Activated CD4-positive, alpha-beta T cell treated with anti-CD3 and anti-CD28 coated beads, Interleukin-2, amount 10 ng/mL, durations not matched to agents 24 days and 14 days (primary cell): Measurements from ENCODE around the gene MIGA1. TPM values are rescaled to one million over a fixed set of nuclear protein-coding genes. Genes with fewer than 3 reads are reported as not detected.

Source experiments
- DNase-seq: peaks from one replicate; pipeline ENCODE4 v3.0.0; 2022
- H3K27ac Mint-ChIP-seq: one replicate; pipeline ENCODE4 v1.8.0; 2022; ENCODE audit warnings: mild to moderate bottlenecking, mixed read lengths
- H3K27me3 Mint-ChIP-seq: one replicate; pipeline ENCODE4 v1.8.0; 2022; ENCODE audit warnings: mixed read lengths
- H3K36me3 Mint-ChIP-seq: one replicate; pipeline ENCODE4 v1.8.0; 2022; ENCODE audit warnings: low read depth, mild to moderate bottlenecking, mixed read lengths
- H3K4me1 Mint-ChIP-seq: one replicate; pipeline ENCODE4 v1.8.0; 2021; ENCODE audit warnings: mixed read lengths
- H3K4me3 Mint-ChIP-seq: one replicate; pipeline ENCODE4 v1.8.0; 2022; ENCODE audit warnings: mild to moderate bottlenecking, moderate library complexity, mixed read lengths
- H3K9me3 Mint-ChIP-seq: one replicate; pipeline ENCODE4 v1.8.0; 2021; ENCODE audit warnings: mixed read lengths
- intact Hi-C: fragments of 100-400 bp; cut with micrococcal nuclease; formaldehyde crosslinking; loops from one replicate; pipeline ENCODE4 v1.15.1; 2023
- total RNA-seq: library from RNA; stranded (reverse); gene quantifications from 2 replicates; pipeline ENCODE4 v1.2.3, GENCODE V29; 2022

Gene MIGA1
- total RNA-seq, 1 donor from 2014 or later = 7.5 TPM

GRCh38 chr1:77845951-77846350, 66.5 kb downstream of the MIGA1 start:
- Mint-ChIP-seq H3K9me3 (no peaks in the 10 kb centered on the region), H3K36me3 (peaks cover 10% of the 10 kb centered on the region), H3K4me1 (peaks cover 2% of the 10 kb centered on the region), H3K4me3 (no peak overlapping the region), H3K27ac (no peak overlapping the region), H3K27me3 (no peaks in the 10 kb centered on the region)
- DNase-seq = no peak
- intact Hi-C loops = no loop called here

GRCh38 chr1:77846966-77847365, 67.5 kb downstream of the MIGA1 start:
- Mint-ChIP-seq H3K4me1 (peaks cover 2% of the 10 kb centered on the region), H3K27me3 (no peaks in the 10 kb centered on the region), H3K36me3 (peaks cover 10% of the 10 kb centered on the region), H3K27ac (no peak overlapping the region), H3K9me3 (no peaks in the 10 kb centered on the region), H3K4me3 (no peak overlapping the region)
- DNase-seq = no peak
- intact Hi-C loops = no loop called here

GRCh38 chr1:77847621-77848080, 68.2 kb downstream of the MIGA1 start:
- DNase-seq = no peak

GRCh38 chr1:77850082-77850481, 70.6 kb downstream of the MIGA1 start:
- DNase-seq = no peak
- H3K9me3 Mint-ChIP-seq = peaks cover 6% of the 10 kb centered on the region
- no peaks in the 10 kb centered on the region for H3K27me3 Mint-ChIP-seq
- H3K36me3 Mint-ChIP-seq = peaks cover 23% of the 10 kb centered on the region
- peaks cover 2% of the 10 kb centered on the region for H3K4me1 Mint-ChIP-seq
- intact Hi-C loops = no loop called here
- no peak overlapping the region for H3K4me3 Mint-ChIP-seq
- H3K27ac Mint-ChIP-seq = no peak overlapping the region

More at GRCh38 chr1:77847621-77848080, 68.2 kb downstream of the MIGA1 start:
- peaks cover 10% of the 10 kb centered on the region for H3K36me3 Mint-ChIP-seq
- H3K4me1 Mint-ChIP-seq = peaks cover 2% of the 10 kb centered on the region
- no peaks in the 10 kb centered on the region for H3K27me3 Mint-ChIP-seq
- H3K27ac Mint-ChIP-seq = no peak overlapping the region
- intact Hi-C loops = no loop called here
- no peak overlapping the region for H3K4me3 Mint-ChIP-seq
- H3K9me3 Mint-ChIP-seq = no peaks in the 10 kb centered on the region

- Mint-ChIP-seq H3K36me3 (peaks cover 52% of the 10 kb centered on the region), H3K4me3 (no peak overlapping the region), H3K9me3 (peaks cover 22% of the 10 kb centered on the region), H3K4me1 (peaks cover 2% of the 10 kb centered on the region), H3K27me3 (no peaks in the 10 kb centered on the region), H3K27ac (no peak overlapping the region)
- intact Hi-C loops = no loop called here
- no peak for DNase-seq
Measured at GRCh38 chr1:77857552-77857951, 78.1 kb downstream of the MIGA1 start.

GRCh38 chr1:77858725-77859124, 79.3 kb downstream of the MIGA1 start:
- Mint-ChIP-seq H3K27ac (no peak overlapping the region), H3K9me3 (peaks cover 22% of the 10 kb centered on the region), H3K4me3 (no peak overlapping the region), H3K4me1 (peaks cover 2% of the 10 kb centered on the region), H3K36me3 (peaks cover 52% of the 10 kb centered on the region), H3K27me3 (no peaks in the 10 kb centered on the region)
- intact Hi-C loops = no loop called here
- DNase-seq = no peak

GRCh38 chr1:77859248-77859647, 79.8 kb downstream of the MIGA1 start:
- H3K27me3 Mint-ChIP-seq = no peaks in the 10 kb centered on the region
- H3K4me1 Mint-ChIP-seq = peaks cover 2% of the 10 kb centered on the region
- peaks cover 22% of the 10 kb centered on the region for H3K9me3 Mint-ChIP-seq
- H3K27ac Mint-ChIP-seq = no peak overlapping the region
- intact Hi-C loops = no loop called here
- H3K4me3 Mint-ChIP-seq = no peak overlapping the region
- H3K36me3 Mint-ChIP-seq = peaks cover 49% of the 10 kb centered on the region
- no peak for DNase-seq

- intact Hi-C loops = no loop called here
- Mint-ChIP-seq H3K27me3 (no peaks in the 10 kb centered on the region), H3K27ac (no peak overlapping the region), H3K36me3 (peaks cover 21% of the 10 kb centered on the region), H3K4me3 (no peak overlapping the region), H3K4me1 (no peaks in the 10 kb centered on the region), H3K9me3 (no peaks in the 10 kb centered on the region)
- no peak for DNase-seq
Measured at GRCh38 chr1:77866296-77866695, 86.8 kb downstream of the MIGA1 start.

- intact Hi-C loops = no loop called here
- Mint-ChIP-seq H3K9me3 (no peaks in the 10 kb centered on the region), H3K27me3 (no peaks in the 10 kb centered on the region), H3K4me3 (no peak overlapping the region), H3K27ac (no peak overlapping the region), H3K4me1 (no peaks in the 10 kb centered on the region), H3K36me3 (peaks cover 7% of the 10 kb centered on the region)
- DNase-seq = no peak
Measured at GRCh38 chr1:77872645-77873044, 93.2 kb downstream of the MIGA1 start.

GRCh38 chr1:77873461-77873860, 94.0 kb downstream of the MIGA1 start:
- H3K27ac Mint-ChIP-seq = no peak overlapping the region

GRCh38 chr1:77874804-77875445, 95.5 kb downstream of the MIGA1 start:
- peaks cover 7% of the 10 kb centered on the region for H3K36me3 Mint-ChIP-seq
- no peak overlapping the region for H3K27ac Mint-ChIP-seq
- H3K4me3 Mint-ChIP-seq = no peak overlapping the region
- no peaks in the 10 kb centered on the region for H3K4me1 Mint-ChIP-seq
- H3K27me3 Mint-ChIP-seq = no peaks in the 10 kb centered on the region
- intact Hi-C loops = no loop called here
- no peak for DNase-seq
- H3K9me3 Mint-ChIP-seq = no peaks in the 10 kb centered on the region

More at GRCh38 chr1:77873461-77873860, 94.0 kb downstream of the MIGA1 start:
- Mint-ChIP-seq H3K4me3 (no peak overlapping the region), H3K9me3 (no peaks in the 10 kb centered on the region), H3K4me1 (no peaks in the 10 kb centered on the region), H3K36me3 (peaks cover 7% of the 10 kb centered on the region), H3K27me3 (no peaks in the 10 kb centered on the region)
- DNase-seq = no peak
- intact Hi-C loops = no loop called here

GRCh38 chr1:77876884-77877283, 97.4 kb downstream of the MIGA1 start:
- no peaks in the 10 kb centered on the region for H3K27me3 Mint-ChIP-seq
- DNase-seq = no peak
- H3K4me1 Mint-ChIP-seq = no peaks in the 10 kb centered on the region
- H3K27ac Mint-ChIP-seq = no peak overlapping the region
- no peak overlapping the region for H3K4me3 Mint-ChIP-seq
- no peaks in the 10 kb centered on the region for H3K9me3 Mint-ChIP-seq
- peaks cover 7% of the 10 kb centered on the region for H3K36me3 Mint-ChIP-seq
- intact Hi-C loops = no loop called here

- Mint-ChIP-seq H3K36me3 (no peaks in the 10 kb centered on the region), H3K9me3 (no peaks in the 10 kb centered on the region), H3K27me3 (no peaks in the 10 kb centered on the region), H3K27ac (peak overlapping the region; percentile 1), H3K4me3 (no peak overlapping the region), H3K4me1 (no peaks in the 10 kb centered on the region)
- DNase-seq = no peak
- intact Hi-C loops = no loop called here
Measured at GRCh38 chr1:77881061-77881460, 101.6 kb downstream of the MIGA1 start.

- intact Hi-C loops = no loop called here
- Mint-ChIP-seq H3K4me1 (no peaks in the 10 kb centered on the region), H3K27ac (no peak overlapping the region), H3K36me3 (no peaks in the 10 kb centered on the region), H3K9me3 (no peaks in the 10 kb centered on the region), H3K27me3 (peaks cover 6% of the 10 kb centered on the region), H3K4me3 (no peak overlapping the region)
- DNase-seq = no peak
Measured at GRCh38 chr1:77882411-77882810, 103.0 kb downstream of the MIGA1 start.
